GM19035 (cell line): ENCODE results near the gene CMTM6.
"Not testable (repeated sequence)": the region's sequence is repeated elsewhere in the genome, so short reads cannot be mapped to it uniquely, and the experiment has no call there.

Source experiments
- ATAC-seq: cut with Tn5 transposase; IDR thresholded peaks from one replicate; pipeline ENCODE4 v1.9.1; 2021; ENCODE audit not compliant: unreplicated experiment

Gene CMTM6

DNA sequence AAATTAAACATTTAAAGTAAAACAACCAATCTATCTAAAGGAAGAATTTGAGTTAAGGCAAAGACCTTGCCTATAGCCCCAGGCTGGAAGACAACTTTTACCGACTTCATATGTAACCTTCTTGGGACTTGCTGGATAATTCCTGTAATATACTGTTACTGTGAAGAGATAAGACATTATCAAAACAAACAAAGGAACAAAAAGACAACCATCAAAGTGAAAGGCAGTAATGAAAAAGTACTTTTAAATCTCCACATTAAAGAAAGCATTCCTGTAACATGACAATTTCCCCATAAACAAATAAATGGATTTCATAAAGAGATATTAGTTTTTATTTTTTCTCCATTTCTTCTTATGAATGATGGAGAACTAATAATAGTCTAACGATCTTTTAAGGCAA lies 2.4 kb downstream of the CMTM6 start:
- no peak for ATAC-seq

DNA sequence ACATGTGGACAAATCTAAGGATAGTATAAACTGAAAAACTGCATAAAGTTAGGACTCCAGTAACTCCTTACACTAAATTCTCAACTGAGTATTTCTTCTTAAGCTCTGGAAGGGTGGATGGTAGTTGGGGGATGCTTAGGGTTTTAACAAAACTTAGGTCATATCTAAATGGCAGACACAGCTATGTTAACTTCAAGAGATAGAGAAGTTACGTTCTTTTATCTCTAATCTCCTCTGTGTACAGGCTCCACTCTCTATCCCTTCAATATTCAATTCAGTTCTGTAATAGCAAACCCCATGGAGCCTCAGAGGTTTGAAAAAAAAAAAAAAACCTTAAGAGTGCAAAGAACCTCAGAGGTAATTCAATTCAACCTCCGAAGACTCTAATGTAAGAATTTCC lies 3.1 kb downstream of the CMTM6 start:
- no peak for ATAC-seq

DNA sequence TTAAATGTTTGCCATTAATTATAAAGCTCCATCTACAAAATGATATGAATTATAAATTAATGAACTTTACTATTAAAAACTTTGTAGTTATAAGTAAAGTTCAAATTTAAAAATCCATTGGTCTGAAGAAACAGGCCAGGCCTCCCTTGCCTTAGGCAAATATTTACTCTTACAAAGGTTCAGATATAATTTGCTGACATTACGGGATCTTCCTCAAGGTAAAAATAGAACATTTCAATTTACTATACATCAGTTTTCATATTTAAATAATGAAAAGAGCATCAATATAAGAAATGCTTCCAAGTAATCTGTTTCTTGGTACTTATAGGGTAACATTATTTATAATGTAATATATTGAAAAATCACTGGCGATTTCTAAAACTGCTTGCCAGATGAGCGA lies 3.7 kb downstream of the CMTM6 start:
- no peak for ATAC-seq

GRCh38 chr3:32498252-32498651 lies 4.4 kb downstream of the CMTM6 start:
- ATAC-seq, result no peak

DNA sequence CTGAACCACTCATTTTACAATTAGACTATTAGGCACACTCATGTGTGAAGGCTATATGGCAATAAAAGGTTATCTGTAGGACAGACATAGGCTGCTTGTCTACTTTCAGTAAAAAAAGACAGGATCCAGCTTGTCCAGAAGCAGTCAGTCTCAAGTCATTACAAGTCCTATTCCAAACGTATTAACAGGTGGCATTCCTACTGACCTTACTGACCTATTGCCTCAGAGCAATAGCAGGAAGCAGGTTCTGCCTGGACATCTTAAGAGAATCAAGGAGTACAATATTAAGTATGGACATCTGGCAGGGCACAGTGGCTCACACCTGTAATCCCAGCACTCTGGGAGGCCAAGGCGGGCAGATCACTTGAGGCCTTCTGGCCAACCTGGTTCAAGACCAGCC lies 7.0 kb downstream of the CMTM6 start:
- ATAC-seq, result no peak

DNA sequence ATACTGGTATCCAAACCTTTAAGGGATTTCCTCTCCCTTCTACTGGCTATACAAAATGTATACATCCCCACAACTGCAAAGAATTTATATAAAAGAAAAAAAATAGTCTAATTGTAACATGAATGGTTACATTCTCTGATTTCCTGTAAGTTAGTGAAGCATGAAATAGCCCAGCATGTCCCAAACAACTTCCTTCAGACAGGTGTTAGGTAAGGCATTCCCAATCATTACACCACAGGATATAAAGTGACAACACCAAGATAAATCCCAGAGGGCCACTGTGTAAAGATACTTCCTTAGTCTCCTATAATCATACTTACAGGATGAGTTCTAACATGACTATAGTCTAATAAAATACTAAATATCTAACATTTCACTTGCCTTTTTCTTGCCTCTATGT lies 7.6 kb downstream of the CMTM6 start:
- no peak for ATAC-seq

DNA sequence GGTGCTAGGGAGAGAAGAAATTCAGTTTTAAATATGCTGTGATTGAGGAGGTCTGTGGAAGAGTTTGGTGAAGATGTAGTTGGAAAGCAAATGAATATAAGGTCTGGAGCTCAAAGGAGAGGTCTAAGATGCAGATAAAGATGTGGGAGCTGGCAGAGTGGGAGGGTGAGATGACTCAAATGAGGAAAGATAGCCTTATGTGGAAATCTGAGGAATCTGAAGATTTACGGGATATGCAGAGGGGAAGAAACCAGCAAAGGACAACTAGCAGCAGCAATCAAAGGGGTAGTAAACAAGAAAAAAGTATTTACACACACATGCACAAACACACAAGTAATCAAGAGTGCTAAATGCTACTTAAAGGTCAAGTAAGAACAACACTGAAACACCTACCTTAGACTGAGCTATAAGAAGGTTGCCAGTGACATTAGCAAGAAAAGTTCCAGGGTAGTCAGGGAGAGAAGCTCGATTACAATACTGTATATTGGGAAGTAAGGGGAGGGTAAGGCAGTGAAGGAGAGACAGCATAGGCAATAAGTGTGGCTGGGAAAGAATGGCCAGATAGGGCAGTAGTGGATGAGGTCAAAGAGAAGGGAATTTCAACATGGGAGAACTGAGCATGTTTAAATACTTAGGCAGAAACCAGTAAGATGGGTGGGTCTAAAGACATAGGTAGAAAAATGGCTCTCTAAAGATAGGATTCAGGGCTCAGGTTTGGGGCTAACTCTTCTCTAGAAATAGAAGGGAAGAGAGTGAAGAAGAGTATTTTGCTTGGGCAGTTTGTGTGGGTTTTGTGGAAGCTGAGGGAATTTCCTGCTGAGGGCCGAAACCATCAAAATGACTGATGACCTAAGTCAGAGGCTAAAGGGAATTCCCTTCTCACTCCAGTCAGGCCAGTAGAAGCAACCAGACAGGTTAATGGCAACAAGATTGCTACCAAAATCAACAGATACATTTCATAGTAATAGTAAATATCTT lies 8.9 kb downstream of the CMTM6 start:
- peak; percentile 75 for ATAC-seq

GRCh38 chr3:32492684-32493436 lies 9.8 kb downstream of the CMTM6 start:
- no peak for ATAC-seq

DNA sequence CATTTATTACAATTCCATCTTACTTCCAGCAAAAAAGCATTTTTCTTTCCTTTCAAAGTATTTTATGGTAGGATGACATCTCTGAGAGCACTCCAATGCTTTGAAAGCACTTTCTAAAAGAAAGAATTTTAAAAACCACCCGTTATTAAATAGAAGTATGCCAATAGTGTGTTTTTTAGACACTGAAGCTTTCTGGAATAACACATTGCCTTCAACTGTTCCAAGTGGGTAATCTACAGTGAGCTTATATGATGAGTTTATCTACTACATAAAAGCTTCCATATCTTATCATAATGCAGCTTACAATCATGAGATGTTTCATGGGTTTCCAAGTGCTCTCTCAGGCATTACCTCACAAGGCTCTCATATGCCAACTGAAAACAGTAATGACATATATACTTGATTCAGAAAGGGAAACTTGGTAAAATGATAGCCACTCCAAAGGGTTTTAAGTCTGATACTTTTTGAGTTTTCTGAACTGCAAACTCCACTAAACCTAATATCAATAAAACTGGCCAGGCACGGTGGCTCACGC lies 14.1 kb downstream of the CMTM6 start:
- ATAC-seq, result no peak

GRCh38 chr3:32487781-32488473 lies 14.7 kb downstream of the CMTM6 start:
- ATAC-seq, result no peak

GRCh38 chr3:32484436-32484835 lies 18.2 kb downstream of the CMTM6 start:
- ATAC-seq, result no peak

- no peak for ATAC-seq
Observed at GRCh38 chr3:32483772-32484171, 18.9 kb downstream of the CMTM6 start.

DNA sequence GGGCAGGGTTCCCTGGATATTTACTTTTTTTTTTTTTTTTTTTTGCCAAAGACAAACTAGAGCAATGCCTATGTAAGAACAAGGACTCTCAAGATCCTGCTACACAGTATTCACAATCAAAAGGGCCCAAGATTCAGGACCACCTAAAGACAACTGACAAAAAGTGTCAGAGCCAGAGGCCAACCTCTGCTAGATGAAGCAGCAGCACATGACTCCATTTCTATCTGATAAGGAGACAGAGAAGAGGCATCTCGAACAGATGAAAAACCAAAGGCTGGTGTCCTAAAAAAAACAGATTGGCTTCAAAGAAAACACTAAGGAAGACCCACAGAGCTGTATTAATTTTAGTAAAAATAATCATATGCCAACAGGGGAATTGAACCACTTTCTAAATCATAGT lies 20.0 kb downstream of the CMTM6 start:
- no peak for ATAC-seq

DNA sequence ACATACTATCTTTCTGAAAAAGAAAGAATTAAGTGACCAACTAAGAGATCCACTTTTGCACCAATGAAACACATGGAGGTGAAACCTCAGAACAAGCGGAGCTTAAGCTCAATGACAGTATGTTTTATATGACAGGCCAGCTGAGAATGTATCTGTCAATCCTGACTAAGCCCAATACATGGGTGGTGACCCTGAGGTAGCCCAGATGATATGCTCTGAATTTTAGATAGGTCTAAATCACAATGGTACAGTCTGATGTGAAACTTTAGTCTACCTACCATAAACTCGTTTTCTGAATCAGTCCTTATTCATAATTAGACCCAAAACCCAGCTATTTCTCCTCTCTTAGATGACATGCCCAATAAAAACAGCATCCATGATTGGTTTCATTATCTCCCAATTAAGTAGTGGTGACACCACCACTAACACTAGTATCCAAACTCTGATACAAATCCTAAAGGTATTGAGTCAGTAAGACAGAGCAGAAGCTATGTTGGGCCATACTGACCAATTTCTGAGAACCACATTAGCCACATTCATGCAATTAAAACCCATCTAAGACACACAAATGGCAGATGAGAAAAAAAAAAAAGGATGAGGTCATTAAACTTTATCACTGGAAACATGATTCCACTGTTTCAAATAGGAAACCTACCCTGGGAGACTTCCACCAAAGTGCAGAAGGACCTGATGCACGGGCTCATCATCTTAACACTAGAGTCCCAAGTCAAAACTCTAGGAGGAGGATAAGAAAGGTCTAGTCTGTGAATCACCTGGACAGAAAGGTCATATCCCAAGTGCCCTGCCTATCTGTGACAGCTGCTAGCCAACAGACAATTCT lies 20.6 kb downstream of the CMTM6 start:
- no peak for ATAC-seq

DNA sequence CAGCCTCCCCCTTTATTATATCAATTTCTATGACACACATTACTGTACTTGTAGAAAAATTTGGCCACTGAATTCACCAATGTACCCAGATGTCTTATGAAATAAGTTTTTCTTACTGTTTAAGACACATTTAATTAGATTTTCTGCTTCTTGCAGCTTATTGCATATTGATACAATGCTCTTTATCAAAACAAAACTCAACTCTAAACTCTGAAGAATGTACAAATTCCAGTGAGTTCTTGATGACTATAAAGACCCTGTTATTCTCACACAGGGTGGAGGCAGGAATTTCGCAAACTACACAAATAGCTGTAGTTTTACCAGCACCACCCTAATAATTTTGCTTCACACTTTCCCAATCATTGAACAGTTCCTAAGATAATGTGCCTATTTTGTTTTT lies 22.0 kb downstream of the CMTM6 start:
- ATAC-seq, result no peak

GRCh38 chr3:32474201-32474600 lies 28.5 kb downstream of the CMTM6 start:
- no peak for ATAC-seq

DNA sequence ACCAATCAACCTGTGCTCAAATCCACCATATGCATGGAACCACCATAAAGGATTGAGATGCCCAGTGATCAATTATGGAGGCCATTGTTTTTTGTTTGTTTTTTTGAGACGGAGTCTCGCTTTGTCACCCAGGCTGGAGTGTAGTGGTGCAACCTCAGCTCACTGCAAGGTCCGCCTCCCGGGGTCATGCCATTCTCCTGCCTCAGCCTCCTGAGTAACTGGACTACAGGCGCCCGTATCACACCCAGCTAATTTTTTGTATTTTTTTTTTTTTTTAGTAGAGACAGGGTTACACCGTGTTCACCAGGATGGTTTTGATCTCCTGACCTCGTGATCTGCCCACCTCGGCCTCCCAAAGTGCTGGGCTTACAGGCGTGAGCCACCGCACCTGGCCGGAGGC lies 30.5 kb downstream of the CMTM6 start:
- ATAC-seq, result not testable (repeated sequence)

DNA sequence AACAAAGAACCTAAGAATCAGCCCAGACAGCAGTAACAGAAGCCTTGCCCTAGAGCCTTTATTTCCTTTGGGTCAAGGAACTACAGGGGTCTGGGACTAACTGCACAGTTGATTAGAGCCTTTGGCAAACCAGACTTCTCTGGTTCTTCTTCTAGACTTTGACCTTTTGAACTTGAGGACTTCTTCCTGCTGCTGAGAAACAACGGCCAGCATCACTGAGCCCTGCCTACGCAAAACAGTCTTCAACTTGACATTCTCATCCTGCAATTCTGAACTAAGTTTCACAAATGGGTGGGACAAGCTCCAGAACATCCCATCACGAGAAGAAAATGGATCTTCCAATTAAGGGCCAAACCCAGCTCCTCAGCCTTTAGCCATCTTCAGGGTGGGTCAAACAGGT lies 31.4 kb downstream of the CMTM6 start:
- ATAC-seq, result no peak

- ATAC-seq, result no peak
Observed at GRCh38 chr3:32470362-32470761, 32.3 kb downstream of the CMTM6 start.

- ATAC-seq, result peak; percentile 25
Observed at GRCh38 chr3:32469151-32469874, 33.3 kb downstream of the CMTM6 start.
